ENCODE data around the gene EPHA6.

The EPHA6 gene

DNA sequence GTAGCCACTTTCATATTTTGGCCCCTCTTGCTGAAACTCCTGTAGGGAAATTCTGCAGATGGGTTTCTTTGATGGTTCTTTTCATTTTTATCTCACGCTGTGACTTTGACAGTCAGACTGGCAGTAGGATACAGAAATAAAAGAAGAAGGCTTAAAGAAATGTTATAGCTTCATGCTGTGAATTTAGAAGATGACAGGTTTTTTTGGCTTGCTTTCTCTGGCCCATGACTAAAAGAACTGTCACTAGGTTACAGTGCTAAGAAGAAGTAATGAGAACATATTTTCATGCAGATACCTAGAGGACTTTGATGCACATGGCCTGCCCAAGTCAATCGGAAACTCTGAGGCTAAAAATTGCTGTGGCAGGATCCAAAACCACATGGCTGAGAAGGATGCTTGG, 334.5 kb downstream of the EPHA6 start:
- ChIA-PET CTCF (no interaction called here), POLR2A (ENCODE audit: low non-redundant PET) (no interaction called here)
- TF ChIP-seq, protein P1, sequence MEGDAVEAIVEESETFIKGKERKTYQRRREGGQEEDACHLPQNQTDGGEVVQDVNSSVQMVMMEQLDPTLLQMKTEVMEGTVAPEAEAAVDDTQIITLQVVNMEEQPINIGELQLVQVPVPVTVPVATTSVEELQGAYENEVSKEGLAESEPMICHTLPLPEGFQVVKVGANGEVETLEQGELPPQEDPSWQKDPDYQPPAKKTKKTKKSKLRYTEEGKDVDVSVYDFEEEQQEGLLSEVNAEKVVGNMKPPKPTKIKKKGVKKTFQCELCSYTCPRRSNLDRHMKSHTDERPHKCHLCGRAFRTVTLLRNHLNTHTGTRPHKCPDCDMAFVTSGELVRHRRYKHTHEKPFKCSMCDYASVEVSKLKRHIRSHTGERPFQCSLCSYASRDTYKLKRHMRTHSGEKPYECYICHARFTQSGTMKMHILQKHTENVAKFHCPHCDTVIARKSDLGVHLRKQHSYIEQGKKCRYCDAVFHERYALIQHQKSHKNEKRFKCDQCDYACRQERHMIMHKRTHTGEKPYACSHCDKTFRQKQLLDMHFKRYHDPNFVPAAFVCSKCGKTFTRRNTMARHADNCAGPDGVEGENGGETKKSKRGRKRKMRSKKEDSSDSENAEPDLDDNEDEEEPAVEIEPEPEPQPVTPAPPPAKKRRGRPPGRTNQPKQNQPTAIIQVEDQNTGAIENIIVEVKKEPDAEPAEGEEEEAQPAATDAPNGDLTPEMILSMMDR (conservative IDR thresholded peaks at IDR 0.05; ENCODE audit: low read depth): no peak
- DNase-seq (ENCODE audit: low spot score): no peak
- no peak overlapping the region for H3K27ac ChIP-seq

DNA sequence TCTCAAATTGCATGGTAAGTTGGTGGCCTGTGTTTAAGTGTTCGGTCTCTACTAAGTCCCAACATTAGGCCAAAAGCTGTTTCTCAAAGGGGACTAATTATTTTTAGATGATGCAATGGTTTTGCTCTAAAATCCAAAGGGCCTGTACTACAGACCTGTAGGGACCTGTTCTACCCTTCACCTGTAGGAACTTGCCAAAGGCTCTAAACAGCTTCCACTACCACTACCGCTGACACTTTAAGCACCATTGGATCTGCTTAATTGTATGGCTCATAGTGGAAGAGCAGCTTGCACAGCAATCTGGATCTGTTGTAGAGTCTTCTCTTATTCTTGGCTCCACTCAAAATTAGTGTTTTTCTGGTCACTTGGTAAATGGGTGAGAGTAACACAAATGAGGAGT, 346.8 kb downstream of the EPHA6 start:
- no peak overlapping the region for H3K27ac ChIP-seq
- DNase-seq (ENCODE audit: low spot score): no peak
- ChIA-PET CTCF (no interaction called here), POLR2A (ENCODE audit: low non-redundant PET) (no interaction called here)
- TF ChIP-seq, protein P1 (conservative IDR thresholded peaks at IDR 0.05; ENCODE audit: low read depth): no peak

DNA sequence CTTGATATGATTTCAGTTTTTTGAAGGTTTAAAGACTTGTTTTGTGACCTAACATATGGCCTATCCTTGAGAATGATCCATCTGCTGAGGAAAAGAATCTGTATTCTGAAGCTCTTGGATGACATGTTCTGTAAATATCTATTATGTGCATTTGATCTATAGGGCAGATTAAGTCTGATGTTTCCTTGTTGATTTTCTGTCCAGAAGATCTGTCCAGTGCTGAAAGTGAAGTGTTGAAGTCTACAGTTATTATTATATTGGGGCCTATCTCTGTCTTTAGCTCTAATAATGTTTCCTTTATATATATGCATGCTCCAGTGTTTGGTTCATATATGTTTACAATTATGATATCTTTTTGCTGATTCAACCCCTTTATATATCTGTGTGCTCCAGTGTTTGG, 362.8 kb downstream of the EPHA6 start:
- TF ChIP-seq, protein P1 (conservative IDR thresholded peaks at IDR 0.05; ENCODE audit: low read depth): no peak
- no peak overlapping the region for H3K27ac ChIP-seq
- ChIA-PET CTCF (no interaction called here), POLR2A (ENCODE audit: low non-redundant PET) (no interaction called here)
- DNase-seq (ENCODE audit: low spot score): no peak

DNA sequence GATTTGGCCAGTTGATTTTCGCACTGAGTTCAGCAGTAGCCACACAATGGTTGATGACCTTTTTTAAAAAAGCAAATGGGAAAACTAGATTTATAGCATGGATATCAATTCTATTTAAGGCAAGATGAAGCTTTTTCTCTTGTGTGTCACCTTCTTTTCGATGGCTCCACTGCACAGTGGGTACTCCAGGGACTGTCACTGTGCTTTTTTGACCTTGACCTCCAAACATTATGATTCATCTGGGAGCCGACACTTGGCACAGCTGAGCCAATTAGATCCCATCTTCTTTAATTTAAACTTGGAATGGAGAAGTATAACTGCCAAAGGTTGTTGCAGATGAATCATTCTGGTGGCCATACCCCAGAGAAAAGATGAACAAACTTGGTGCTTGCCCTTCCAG, 367.3 kb downstream of the EPHA6 start:
- H3K27ac ChIP-seq: no peak overlapping the region
- CTCF ChIA-PET: interaction anchor here (0.6 kb wide), 1 partner anchor 20 kb away, joined by 10 read pairs; no protein-coding TSS in a partner anchor
- DNase-seq (ENCODE audit: low spot score): no peak
- POLR2A ChIA-PET (ENCODE audit: low non-redundant PET): no interaction called here
- TF ChIP-seq, protein P1 (conservative IDR thresholded peaks at IDR 0.05; ENCODE audit: low read depth): no peak

DNA sequence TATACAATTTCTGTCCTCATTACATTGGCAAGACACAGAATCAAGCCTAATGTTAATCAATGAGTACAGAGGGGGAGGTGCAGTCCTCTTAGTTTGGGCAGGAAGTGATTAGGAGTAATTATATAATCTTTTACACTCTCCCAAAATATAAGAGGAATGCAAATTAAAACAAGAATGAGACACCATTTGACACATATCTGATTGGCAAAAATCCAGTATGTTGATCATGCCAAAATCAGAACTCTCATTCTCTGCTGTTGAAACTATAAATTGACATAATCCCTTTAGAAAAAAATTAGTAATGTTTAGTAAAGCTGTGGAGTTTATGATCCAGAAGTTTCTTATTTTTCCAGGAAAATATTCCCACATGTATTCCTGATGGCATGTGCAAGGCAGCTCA, 373.4 kb downstream of the EPHA6 start:
- no peak for DNase-seq (ENCODE audit: low spot score)
- CTCF ChIA-PET: interaction anchor here (0.6 kb wide), 1 partner anchor 48 kb away, joined by 3 read pairs; no protein-coding TSS in a partner anchor
- POLR2A ChIA-PET (ENCODE audit: low non-redundant PET): no interaction called here
- H3K27ac ChIP-seq: no peak overlapping the region
- TF ChIP-seq, protein P1 (conservative IDR thresholded peaks at IDR 0.05; ENCODE audit: low read depth): no peak

DNA sequence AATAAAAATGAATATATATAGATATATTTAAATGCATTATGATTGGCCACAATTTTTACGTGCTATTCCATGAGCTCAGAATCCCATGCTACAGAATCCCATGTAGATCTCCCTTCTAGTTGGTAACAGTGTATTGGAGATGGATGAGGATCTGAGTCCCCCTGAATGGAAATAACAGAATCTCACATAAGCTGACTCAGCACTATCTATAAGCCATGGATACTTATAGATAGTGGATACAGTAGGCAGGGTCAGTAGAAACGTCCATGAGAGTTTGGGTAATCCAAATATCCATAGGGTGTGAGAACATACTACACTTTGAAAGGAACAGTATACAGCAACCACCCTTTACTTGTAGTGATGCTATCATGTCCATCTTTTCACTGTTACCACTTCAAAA, 375.4 kb downstream of the EPHA6 start:
- no peak for DNase-seq (ENCODE audit: low spot score)
- H3K27ac ChIP-seq: no peak overlapping the region
- ChIA-PET POLR2A (ENCODE audit: low non-redundant PET) (no interaction called here), CTCF (no interaction called here)
- TF ChIP-seq, protein P1 (conservative IDR thresholded peaks at IDR 0.05; ENCODE audit: low read depth): no peak

DNA sequence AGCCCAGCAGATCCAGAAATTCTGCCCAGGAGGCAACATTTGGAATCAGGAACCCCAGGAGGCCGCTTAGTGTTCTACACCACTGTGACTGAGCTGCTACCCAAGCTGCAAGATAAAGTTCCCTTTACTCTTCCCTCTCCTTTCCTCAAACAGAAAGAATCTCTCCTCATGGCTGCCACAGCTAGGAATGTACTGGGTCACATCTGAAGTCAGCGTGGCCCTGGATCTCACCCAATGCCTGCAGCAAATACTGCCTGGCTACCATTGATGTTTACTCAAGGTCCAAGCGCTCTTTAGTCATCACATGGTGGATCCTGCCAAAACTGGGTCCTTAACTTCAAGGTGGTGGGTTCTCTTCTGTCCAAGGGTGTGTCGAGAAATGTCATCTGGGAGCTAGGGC, 382.7 kb downstream of the EPHA6 start:
- no peak for DNase-seq (ENCODE audit: low spot score)
- H3K27ac ChIP-seq: no peak overlapping the region
- ChIA-PET CTCF (no interaction called here), POLR2A (ENCODE audit: low non-redundant PET) (no interaction called here)
- TF ChIP-seq, protein P1 (conservative IDR thresholded peaks at IDR 0.05; ENCODE audit: low read depth): no peak

Data from RWPE1 (cell line).